Measurements from ENCODE around the gene INSRR.

Gene INSRR

DNA sequence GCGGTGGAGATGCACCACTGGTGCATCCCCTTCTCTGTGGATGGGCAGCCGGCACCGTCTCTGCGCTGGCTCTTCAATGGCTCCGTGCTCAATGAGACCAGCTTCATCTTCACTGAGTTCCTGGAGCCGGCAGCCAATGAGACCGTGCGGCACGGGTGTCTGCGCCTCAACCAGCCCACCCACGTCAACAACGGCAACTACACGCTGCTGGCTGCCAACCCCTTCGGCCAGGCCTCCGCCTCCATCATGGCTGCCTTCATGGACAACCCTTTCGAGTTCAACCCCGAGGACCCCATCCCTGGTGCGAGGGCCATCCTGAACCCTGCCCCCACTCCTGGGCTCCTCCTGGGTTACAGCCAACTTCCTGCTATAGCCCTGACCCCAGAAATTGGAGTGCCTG, 14.7 kb upstream of the INSRR start:
- no peak for DNase-seq

DNA sequence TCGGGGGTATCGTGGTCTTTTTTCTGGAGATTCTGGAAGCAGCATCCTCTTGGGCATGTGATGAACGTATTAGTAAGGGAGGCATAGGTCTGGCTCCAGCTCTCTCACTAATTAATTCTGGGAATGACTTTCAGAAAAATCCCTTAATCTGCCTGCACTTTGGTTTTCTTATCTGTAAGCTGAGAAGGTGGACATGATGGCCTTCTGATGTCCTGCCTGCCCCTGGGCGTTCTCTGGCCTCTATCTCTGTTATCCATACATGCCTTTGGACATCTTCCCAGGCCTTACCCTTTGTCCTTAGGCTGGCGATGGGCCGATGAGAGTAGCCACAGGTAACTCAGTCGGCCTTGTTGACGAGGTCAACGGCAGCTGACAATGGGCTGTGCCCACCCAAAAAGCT, 10.5 kb upstream of the INSRR start:
- DNase-seq = no peak

DNA sequence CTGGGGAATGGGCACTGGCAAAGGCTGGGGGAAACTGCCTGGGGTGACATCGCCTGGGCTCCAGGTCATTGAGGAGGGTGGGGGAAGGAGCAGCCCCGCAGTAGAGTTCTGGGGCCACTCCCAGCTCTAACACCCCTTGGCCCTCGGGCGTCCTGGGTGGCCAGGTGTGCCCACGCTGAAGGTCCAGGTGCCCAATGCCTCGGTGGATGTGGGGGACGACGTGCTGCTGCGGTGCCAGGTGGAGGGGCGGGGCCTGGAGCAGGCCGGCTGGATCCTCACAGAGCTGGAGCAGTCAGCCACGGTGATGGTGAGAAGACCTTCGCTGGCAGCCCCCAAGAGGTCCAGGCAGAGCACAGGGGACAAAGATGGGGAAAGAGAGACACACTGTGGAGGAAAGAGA, 9.4 kb upstream of the INSRR start:
- no peak for DNase-seq

DNA sequence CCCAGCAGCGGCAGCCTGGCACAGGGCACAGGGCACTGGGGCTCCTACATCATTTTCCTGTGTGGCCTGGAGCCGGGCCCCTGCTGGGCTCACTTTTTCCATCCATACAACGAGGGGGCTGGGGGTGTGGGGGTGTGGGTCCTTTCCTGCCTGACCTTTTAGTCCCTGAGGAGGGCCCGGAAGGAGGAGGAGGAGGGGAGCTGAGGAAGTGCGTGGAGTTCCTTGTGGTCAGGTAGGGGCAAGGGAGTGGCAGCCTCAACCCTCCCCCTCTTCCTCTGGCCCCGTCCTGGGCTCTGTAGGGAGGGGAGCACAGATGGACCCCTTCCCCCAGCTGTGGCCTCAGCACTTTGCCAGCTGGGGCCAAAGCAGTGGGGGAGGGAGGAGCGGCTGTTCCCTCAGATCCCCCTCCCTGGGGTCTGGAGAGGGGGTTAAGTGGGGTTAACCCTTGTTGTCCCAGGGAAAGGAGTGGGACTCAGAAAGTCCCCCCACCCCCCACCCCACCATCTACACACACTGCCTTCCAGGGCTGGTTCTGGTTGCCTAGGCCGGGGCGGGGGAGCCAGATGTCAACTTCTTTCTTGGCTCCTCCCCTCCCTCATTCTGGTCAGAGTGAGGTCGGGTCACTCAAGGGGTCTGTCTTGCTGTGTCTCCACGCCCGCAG, 7.5 kb upstream of the INSRR start:
- DNase-seq = no peak

DNA sequence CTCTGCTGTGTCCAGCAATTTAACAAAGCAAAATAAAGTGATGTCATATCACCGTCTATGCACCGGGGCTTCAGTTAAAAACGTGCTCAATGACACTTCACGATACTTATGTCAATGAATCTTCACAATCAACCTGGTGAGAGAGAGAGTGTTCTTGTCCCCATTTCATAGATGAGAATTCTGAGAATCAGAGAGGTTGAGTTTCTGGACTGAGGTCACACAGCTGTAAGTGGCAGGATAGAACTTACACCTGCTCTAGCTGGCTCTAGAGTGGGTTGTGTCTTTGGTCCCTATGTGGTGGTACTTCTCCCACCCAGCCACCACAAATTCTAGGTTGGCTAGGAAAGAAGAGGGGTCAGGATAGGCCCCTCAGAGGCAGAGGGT, 6.9 kb upstream of the INSRR start:
- no peak for DNase-seq

DNA sequence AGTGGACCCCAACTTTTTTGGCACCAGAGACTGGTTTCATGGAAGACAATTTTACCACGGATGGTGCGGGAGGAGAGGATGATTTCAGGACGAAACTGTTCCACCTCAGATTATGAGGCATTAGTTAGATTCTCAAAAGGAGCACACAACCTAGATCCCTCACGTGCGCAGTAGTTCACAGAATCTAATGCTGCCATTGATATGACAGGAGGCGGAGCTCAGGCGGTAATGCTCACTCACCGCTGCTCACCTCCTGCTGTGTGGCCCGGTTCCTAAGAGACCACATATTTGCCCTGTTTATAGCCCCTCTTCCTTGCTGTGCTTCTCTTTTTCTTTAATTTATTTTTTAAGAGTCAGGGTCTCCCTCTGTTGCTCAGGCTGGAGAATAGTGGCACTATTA, 6.3 kb upstream of the INSRR start:
- no peak for DNase-seq

DNA sequence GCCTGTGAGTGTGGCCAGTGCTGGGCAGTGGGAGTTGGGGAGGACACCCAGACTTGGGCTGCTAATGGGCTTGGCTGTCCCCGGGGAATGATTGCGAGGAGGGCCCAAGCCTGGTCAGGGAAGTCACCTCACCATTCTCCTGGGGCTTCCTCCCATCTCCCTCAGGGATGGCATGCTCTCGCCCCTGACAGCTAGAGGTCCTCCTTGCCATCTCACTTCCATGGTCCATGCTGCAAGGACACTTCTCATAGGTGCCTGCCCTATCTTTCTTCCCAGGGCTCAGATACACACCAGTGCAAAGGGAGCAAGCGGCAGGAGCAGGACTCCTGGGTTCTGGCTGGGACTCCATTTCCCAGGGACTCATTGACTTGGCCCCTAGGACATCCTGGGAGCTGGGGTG, 5.9 kb upstream of the INSRR start:
- no peak for DNase-seq

DNA sequence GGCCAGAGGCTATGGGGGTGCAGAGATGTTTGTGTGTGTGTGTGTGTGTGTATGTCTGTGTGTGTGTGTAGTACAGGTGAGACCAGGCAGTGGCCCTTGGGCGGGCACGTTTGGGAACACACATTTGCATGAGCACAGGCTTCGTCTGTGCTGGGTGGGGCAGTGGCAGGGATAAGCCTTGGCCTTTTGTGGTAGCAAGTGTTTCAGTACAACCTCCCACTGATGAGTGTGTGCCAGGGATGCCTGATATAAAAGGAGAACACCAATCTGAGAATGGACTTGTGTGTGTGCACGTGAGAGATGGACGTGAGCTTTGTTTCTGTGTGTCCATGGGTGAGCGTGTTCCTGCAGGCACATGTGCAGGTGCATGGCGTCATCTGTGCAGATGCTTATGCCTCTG, 4.7 kb upstream of the INSRR start:
- DNase-seq = no peak

DNA sequence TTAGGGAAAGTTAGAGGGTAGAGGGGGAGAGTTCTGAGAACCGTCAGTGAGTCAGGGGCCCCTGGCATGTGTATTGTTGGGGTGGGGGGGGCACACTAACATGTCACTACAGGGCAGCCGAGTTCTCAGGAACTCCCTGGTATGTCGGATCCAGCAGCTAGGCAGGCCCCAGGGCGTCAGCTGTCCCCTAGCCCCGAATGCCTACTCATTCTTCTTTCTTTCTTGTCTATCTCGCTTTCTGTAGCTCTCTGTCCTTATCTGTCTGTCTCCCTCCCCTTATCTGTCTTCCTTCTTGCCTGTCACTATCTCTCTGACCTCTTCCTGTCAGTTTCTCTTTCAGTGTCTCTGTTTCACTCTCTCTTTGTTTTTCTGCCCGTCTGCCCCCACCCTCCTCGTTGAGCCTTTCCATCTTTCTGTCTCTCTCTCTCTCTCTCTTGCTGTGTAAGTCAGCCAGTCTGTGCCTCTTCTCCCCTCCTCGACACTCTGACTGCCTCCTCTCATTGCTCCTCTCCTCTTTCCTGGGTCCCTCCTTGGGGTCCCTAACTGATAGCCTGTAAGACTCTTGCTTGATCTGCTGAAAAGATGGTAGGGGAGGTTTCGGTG, 4.2 kb upstream of the INSRR start:
- DNase-seq = no peak

DNA sequence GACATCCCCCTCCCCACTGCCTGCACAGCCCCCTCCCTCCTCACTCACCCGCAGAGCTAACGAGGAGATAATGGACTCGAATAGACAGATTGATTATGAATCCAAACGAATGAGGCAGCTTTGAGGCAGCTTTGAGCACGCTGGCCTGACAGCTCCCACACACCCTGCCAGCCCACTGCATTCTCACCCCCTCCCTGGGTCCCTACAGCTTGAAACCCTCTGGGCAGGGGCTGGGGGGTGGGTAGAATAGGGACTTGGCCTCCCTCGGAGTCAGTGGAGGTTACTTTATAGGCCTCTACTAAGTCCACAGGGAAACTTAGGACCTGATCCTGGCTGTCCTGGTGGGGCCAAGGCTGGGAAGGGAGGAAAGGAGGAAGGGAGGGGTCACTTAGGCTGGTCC, 3.7 kb upstream of the INSRR start:
- DNase-seq = no peak

DNA sequence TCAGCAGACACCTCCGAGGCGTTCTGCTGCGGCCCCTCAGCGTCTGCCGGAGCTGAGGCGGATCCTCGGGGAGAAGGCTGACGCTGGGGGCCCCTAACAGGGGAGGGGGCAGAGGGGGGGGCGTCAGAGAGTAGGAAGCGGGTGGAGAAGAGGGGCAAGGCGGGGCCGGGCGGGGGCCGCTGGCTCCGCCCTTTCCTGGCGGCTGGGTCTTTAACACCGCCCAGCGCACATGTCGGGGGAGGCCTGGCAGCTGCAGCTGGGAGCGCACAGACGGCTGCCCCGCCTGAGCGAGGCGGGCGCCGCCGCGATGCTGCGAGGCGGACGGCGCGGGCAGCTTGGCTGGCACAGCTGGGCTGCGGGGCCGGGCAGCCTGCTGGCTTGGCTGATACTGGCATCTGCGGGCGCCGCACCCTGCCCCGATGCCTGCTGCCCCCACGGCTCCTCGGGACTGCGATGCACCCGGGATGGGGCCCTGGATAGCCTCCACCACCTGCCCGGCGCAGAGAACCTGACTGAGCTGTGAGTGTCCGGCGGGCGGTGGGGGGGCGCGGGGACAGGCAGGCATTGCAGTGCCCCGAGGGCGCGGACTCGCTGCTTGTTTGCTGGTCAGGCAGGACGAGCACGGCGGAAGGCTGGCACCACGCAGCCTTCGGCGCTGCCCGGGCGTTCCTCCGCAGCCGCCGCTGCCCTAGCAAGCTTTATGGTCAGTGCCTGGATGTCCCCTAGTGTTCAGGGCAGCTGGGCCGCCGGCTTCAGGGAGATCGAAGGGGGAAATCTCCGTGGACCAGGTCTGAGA, 1.9 kb upstream of the INSRR start, which contains the start of gene NTRK1:
Gene NTRK1, plus strand, starts transcription at position 238 of the 796 bp plus-strand sequence. Its CDS starts 70 bp downstream, at position 308.
- DNase-seq = peak; percentile 77

DNA sequence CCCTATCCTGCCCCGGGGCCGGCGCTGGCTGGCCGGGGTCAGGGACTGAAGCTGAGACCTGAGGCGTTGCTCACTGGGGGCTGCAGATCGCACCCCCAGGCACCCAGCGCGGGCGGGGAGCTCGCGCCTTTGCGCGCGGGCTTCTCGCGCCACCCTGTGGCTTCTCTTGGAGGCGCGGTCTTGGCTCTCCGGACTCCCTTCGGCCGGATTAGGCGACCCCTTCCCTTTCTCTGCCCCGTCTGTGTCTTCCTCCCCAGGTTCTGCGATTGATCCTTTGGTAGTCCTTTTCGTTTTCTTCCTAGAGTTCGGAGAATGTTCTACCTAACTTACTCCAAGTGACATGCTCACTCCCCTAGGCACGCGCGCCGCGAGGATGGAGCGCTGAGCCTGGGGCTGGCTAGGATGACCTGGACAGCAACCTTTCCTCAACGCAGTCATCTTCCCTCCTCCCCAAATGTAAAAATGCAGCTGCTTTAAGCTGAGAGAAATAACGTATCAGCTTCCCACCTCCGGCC, 1.3 kb upstream of the INSRR start:
- peak; percentile 87 for DNase-seq

DNA sequence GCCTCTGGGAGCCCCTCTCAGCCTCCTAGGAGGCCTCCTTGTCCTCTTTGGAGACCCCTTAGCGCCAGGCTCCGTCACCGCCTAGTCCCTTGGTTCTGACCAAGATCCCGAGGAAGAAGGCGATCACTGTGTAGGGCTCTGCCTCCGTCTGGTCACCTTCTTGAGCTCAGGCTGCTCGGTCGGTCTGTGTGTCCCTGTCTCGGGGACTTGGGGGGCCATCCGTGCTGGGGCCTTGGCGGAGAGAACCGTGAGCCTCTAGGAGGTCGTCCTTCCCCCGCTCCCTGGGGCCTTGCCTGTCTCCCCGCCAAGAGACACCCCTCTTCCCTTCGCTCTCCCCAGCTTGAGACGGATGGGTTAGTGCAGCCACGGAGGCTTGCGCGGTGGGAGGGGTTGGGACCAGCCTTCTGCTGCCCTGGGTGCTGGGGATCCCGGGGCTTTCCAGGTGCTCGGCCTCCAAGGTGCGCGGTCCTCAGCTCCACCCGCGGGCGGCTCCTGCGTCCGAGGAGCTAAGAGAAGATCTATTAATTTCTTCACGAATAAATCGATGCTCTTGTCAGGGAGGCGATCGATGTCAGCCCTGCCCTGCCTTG, 701 bp upstream of the INSRR start:
- DNase-seq = no peak

DNA sequence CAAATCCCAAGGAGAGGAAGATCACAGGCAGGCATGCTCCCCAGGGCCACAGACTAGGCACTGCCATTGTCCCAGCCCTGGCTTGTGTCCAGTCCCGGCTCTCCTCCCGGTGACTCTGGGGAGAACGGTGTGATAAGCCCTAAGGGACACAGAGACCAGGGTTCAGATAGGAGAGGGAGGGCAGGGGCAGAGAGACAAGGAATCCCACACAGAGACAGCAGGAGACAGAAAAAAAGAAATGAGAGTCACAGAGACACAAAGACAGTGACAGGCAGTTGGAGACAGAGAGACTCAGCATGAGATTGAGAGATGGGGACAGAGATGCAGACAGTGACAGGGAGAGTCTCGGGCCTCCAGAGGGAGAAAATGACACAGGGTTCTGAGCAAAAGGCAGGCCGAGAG, 361 bp downstream of the INSRR start:
- no peak for DNase-seq

DNA sequence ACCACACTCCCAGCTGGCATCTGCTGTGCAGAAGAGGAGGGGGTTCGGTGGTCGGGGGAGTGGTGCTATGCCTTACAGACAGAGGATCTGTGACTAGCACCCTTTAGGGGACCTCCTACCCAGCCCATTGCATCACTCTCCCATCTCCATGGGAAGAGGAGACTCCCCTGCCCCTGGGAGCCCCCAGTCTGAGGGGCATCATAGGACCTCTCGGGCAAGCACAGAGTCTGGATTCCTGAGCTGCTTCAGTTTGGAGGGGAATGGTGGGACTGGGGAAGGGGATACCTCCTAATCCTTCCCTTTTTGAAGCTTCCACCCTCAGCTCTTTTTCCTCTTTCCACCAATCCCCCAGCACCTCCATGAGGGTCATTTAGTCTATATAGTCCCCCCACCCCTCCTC, 1.4 kb downstream of the INSRR start:
- no peak for DNase-seq

DNA sequence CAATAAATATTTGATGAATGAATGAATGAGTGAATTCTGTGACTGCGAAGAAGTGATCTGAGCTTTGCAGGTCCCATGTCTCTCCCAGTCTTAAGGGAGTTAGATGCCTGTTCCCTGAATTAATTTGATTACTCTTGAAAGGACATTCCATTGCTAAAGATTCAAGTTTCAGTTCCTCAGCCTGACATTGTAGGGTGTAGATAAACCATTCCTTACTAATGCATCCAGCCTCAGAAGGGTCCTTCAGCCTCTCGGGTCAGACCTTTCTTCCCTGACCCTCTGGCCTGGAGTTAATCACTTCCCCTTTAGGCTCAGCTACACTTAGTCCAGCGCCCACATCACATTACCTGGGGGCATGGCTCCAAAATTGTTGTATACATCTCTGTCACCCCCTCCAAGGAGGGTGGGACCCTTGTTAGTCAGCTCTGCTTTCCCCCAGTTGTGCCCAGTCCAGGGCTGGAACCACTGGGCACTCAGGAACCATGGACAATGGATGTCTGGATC, 2.6 kb downstream of the INSRR start:
- DNase-seq = no peak

DNA sequence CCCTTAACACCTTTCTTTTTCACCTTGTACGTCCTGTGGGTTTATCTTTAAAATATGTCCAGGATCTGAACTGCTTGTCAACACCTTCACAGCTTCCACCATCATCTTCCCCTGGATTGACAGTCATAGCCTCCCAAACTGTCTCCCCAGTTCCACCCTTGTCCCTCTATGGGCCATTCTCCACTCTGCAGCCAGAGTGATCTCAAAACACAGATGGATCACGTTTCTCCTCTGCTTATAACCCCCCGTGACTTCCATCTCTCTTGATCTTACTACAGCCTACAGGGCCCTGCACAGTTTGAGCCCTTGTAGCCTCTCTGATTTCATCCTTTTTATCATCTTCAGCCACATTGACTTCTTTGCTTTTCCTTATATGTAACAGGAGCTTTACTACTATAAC, 4.3 kb downstream of the INSRR start:
- no peak for DNase-seq

DNA sequence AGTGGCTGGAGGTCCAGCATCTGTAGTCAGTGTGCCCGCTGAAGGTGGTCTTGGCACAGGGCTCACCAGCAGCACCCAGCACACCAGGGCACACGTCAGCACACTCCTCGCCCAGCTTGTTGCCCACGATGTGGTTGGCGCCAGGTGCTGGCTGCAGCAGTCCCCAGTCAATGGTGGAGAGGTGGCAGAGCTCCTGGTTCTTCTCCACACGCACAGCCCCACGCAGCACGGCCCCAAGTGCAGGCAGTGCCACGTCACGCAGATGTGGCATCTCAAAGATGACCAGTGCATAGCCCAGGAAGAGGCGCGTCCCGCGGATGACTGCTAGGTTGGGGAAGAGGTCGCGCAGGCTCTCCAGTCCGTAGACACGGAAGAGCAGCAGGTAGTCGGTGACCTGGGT, 5.2 kb downstream of the INSRR start:
- no peak for DNase-seq

DNA sequence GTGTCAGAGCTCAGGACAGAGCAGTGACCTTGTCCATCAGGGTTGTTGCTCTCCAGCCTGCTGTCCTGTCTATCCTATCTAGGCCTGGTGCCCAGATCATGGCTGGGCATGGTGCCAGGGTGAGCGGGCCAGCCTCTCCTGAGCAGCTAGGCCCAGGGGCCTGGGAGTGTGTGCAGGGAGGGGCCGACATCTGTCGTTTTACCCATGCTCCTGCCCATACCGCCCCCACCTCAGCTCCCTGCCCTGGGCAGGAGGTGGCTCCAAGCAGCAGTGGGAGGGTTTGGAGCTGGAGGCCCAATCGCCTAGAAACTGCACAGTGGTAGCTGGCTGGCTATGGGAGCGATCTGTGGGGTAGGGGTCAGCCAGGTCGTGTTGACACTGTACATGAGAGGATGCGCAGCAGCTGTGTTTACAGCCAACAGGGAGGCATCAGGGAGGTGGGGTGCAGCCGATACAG, 6.5 kb downstream of the INSRR start:
- no peak for DNase-seq

DNA sequence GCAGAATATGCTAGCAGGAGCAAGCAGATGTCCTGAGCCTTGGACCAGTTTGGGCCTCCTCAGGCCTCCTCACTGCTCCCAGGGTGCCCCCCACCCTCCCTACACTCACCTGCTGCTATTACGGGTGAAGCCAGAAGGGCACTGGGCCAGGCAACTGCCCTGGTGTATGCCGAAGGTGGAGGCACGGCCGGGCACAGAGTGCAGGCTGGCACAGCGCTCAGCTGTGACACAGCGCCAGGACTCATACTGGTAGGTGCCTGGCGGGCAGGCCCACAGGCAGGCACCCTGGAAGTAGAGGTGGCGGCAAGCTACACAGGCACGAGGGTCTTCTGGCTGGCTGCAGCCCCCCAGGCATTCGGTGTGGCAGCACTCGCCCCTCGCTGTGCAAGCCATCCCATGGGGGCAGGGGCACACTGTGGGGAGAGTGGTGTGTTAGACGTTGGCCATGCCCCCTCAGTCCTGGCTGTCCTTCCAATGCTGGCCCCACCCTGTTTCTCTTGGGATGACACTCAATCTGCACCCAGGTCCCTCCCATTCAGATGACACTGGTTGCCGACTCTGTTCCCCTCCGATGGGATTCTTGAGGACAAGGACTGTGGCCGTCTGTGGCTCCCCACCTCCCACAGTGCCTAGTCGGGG, 7.0 kb downstream of the INSRR start:
- no peak for DNase-seq

DNA sequence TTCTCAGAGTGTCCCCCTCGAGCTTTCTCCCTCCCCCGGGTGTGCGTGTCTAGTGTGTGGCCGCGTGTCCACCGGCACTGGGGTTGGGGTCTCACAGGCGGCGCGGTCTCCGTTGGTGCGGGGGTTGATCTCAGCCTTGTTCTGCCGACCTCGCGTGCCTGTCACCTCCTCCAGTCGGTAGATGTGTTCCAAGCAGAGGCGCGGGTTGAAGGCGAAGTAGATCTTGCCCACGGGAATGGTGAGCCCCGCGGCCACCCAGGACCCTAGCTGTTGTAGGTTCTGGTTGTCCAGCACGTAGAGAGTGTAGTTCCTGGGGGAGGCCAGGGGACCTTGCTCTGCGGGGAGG, 9.8 kb downstream of the INSRR start:
- DNase-seq = no peak

DNA sequence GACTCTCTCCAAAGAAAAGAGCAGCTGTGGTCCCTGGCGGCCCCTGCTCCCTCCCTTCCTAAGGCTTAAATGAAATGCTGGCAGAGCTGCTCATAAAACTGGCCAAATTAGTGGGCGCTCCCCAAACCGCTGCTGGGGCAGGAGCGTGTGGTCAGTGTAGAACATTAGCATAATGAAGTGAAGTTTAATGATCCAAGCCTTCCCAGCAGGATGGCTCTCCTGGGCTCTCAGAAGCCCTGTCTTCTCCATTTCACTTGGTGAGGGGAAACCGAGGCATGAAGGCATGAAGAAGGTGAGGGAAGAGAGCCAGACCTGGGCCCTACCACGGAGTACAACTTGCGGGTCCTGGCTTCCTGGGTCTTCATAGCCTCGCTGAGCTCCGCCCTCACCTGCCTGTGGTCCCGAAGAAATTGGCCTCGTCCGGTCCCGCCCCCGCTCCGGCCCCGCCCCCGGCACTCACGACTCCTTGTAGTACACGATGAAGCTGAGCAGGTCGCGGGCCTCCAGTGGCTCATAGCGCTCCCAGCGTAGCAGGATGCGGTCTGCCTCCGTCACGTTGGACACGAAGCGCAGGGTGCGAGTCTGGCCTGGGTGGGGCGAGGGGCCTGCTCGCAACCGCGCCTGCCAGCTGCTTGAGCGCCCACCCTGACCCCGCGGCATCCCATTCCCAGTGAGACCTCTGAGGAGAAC, 10.3 kb downstream of the INSRR start:
- DNase-seq = peak; percentile 83
